ENCODE data around the gene BORCS6.

Gene BORCS6

GRCh38 chr17:8151120-8151640, 38.8 kb downstream of the BORCS6 start:
- TF ChIP-seq GATA1 (IDR thresholded peaks at IDR 0.05; ENCODE audit: low read depth, low read length) = no peak
- TF ChIP-seq POLR2A (IDR thresholded peaks at IDR 0.05; ENCODE audit: low read length) = no peak
- DNase-seq = peak; percentile 82 to 87

DNA sequence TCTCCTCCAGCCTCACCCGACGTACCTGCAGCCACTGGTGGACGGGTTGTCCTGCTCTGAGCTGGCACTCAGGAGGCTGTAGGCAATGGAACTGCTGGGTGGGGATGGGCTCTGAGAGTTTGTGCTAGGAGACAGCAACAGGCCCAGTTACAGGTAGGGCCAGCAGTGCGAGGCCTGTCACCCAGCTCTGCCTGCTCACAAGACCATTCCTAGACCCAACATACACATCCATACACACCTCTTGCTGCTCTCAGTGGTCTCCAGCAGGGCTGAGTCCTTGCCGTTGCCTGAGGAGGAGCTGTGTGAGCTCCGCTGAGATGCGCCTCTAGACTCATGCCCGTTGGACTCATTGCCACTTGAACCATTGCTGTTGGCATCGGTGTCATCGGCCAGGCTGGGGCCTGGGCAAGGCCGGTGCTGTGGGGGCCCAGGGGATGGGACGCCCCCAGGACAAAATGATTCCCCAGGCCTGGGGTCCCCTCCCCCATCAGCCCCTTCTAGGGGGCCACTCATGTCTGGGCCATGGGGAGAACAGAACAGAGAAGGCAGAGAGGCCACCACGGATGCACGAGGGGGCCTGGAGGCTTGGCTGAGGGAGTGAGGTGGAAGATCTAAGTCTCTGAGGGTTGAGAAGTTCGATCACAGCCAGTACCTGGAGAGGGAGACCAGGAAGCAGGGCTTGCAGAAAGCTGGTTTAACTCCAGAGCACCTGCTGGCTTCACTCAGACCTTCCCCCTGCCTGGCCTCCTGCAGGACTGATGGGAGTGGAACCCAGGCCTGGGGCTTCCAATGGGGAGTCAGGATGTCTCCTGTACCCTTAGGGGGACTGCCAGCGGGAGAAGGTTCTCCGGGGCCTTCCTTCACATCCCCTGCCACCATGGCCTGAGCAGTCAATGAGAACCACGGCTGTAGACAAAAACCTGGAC, 39.5 kb downstream of the BORCS6 start:
- TF ChIP-seq POLR2A (IDR thresholded peaks at IDR 0.05; ENCODE audit: low read length) (peak; percentile 39), GATA1 (IDR thresholded peaks at IDR 0.05; ENCODE audit: low read depth, low read length) (no peak)
- DNase-seq = no peak

- no peak for DNase-seq
- TF ChIP-seq GATA1 (IDR thresholded peaks at IDR 0.05; ENCODE audit: low read depth, low read length) (no peak), POLR2A (IDR thresholded peaks at IDR 0.05; ENCODE audit: low read length) (peak; percentile 38)
These were observed 40.4 kb downstream of the BORCS6 start for GRCh38 chr17:8149419-8150193.

DNA sequence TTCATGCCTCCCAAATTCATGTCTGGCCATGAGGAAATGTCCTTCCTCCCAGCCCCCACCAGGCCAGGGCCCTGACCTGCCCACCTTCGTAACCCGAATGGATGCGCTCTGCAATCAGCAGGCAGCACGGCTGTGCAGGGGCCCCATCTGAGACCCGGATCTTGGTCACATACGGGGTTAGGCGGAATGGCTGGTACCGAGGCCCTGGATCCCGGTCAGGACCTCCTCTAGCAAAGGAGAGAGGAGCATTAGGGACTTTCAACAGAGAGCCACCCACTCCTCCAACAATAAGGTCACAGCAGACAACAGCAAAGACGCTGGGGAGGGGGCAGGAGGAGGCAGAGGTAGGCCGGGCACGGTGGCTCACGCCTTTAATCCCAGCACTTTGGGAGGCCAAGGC, 41.4 kb downstream of the BORCS6 start:
- DNase-seq = no peak
- TF ChIP-seq POLR2A (IDR thresholded peaks at IDR 0.05; ENCODE audit: low read length) (no peak), GATA1 (IDR thresholded peaks at IDR 0.05; ENCODE audit: low read depth, low read length) (no peak)

DNA sequence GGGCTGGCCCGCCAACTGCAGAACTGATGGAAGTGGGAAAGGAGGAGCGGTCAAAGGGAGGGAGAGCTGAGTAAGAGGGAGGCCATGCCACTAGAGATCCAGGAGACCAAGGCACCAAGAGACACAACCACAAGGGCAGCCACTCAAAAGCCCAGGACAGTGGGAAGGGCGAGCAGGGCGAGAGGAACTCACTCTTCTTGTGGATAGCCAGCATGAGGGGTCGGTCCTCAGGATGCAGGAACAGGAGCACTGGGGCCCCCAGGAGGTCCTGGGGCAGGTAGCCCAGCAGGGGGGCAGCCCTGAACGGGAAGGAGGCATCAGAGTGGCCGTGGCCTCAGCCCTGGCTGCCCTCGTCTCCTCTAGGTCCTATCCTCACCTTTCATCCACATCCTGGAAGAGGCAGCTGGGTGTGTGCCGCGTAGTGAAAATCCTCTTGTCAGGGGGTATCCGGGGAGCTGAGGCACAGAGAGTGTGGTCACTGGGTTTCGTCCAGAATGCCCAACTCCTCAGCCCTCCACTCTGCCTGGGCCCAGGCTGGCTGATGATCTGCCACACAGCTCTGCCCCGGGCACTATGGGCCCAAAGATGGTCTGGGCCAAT, 42.1 kb downstream of the BORCS6 start:
- TF ChIP-seq GATA1 (IDR thresholded peaks at IDR 0.05; ENCODE audit: low read depth, low read length) (no peak), POLR2A (IDR thresholded peaks at IDR 0.05; ENCODE audit: low read length) (peak; percentile 30)

DNA sequence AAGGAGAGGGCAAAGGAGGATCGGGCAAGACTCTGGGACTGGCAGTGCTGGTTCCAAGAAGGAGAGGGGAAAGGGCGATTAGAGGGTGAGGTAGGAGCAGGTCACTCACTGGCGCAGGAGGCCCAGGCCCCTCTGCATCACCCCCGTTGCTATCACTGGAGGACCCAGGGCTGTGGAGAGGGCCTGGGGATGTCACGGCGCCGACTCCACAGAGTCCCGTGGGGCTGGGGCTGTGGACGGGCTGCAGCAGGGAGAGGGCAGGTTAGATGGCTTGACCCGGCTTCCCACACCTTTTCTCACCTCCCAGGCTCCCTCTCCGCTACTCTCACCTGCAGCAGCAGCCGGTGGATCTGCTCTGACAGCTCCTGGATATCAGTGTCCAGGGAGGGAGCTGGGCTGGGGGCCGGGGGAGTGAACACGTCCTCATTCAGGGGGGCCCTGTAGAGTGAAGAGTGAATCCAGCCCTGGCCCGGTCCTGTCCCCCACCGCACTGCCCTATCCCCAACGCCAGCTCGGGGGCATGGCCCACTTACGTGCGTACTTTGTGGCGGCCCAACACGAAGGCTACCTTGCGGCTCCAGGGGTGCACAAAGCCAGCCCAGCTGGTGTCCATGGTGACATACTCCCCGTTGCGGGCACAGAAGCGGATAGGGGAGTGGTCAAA, 42.7 kb downstream of the BORCS6 start:
- no peak for DNase-seq

More for the DNA sequence above, 42.1 kb downstream of the BORCS6 start:
- no peak for DNase-seq

GRCh38 chr17:8146381-8147140, 43.4 kb downstream of the BORCS6 start:
- TF ChIP-seq POLR2A (IDR thresholded peaks at IDR 0.05; ENCODE audit: low read length) = no peak
- TF ChIP-seq GATA1 (IDR thresholded peaks at IDR 0.05; ENCODE audit: low read depth, low read length) = no peak
- no peak for DNase-seq

More for the DNA sequence above, 42.7 kb downstream of the BORCS6 start:
- TF ChIP-seq POLR2A (IDR thresholded peaks at IDR 0.05; ENCODE audit: low read length) (no peak), GATA1 (IDR thresholded peaks at IDR 0.05; ENCODE audit: low read depth, low read length) (no peak)

- no peak for DNase-seq
- TF ChIP-seq POLR2A (IDR thresholded peaks at IDR 0.05; ENCODE audit: low read length) (no peak), GATA1 (IDR thresholded peaks at IDR 0.05; ENCODE audit: low read depth, low read length) (no peak)
These were observed 44.2 kb downstream of the BORCS6 start for GRCh38 chr17:8145811-8146210.

GRCh38 chr17:8144401-8145231, 45.4 kb downstream of the BORCS6 start:
- DNase-seq = no peak
- peak; percentile 44 for TF ChIP-seq POLR2A (IDR thresholded peaks at IDR 0.05; ENCODE audit: low read length)
- no peak for TF ChIP-seq GATA1 (IDR thresholded peaks at IDR 0.05; ENCODE audit: low read depth, low read length)

DNA sequence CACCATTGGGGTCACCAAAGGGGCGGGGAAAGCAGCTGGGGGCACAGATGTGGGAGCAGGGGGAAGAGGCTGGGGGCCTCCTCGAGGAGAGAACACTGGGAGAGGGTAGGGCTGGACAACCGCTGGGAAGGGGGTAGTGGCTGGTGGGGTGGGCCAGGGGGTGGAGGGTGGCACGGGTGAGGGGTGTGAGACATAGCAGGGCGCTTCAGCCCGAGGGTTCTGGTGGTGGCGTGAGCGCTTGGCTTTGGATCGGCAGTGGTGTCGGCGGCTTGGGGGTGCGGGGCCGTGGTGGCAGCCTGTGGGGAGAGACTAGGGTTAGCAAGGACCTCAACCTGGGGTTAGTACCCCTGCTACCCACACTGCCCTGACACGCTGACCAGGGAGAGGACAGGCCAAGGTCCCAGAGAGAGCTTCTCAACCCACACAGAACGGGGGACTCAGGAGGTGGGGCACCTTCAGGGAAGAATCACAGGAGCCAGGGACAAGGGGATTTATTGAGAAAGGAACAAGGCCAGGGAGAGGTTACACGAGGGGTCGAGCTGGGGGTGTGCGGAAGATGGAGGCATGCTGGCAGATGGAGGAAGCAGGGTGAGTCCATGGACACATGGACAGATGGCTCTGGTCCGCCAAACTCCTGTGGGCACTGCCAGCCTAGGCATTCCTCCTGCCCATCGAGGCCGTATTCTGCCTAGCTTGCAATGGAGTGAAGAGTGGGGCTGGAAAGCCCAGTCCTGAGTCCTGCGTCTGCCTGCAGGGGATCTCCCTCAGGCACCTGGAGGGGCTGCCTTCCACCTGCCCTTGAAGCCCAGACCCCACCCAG, 46.2 kb downstream of the BORCS6 start:
- no peak for DNase-seq
- TF ChIP-seq POLR2A (IDR thresholded peaks at IDR 0.05; ENCODE audit: low read length) = peak; percentile 52
- TF ChIP-seq GATA1 (IDR thresholded peaks at IDR 0.05; ENCODE audit: low read depth, low read length) = no peak

Data from erythroblast (primary cell).